GM19324 (cell line): Measurements from ENCODE around the gene KCNAB2.

ENCODE experiments used
- ATAC-seq: cut with Tn5 transposase; IDR thresholded peaks from one replicate; pipeline ENCODE4 v1.9.1; 2021; ENCODE audit warnings: mild to moderate bottlenecking, moderate library complexity; ENCODE audit not compliant: unreplicated experiment, low FRiP score

Gene KCNAB2

GRCh38 chr1:6045561-6045960, at the start of gene KCNAB2:
Gene KCNAB2 (plus strand): TSS chr1:6045888. CDS start chr1:6051537, 5,649 bp downstream.
- no peak for ATAC-seq

GRCh38 chr1:5996641-5997270, 48.9 kb upstream of the KCNAB2 start:
- ATAC-seq, result no peak

- ATAC-seq, result no peak
These were observed 48.4 kb upstream of the KCNAB2 start for GRCh38 chr1:5997316-5997715.

- no peak for ATAC-seq
These were observed 47.4 kb upstream of the KCNAB2 start for GRCh38 chr1:5998051-5998905.

GRCh38 chr1:5998906-5999301, 46.8 kb upstream of the KCNAB2 start:
- no peak for ATAC-seq

- no peak for ATAC-seq
These were observed 45.8 kb upstream of the KCNAB2 start for GRCh38 chr1:5999711-6000443.

- ATAC-seq, result no peak
These were observed 45.0 kb upstream of the KCNAB2 start for GRCh38 chr1:6000444-6001288.

GRCh38 chr1:6001992-6002576, 43.6 kb upstream of the KCNAB2 start:
- ATAC-seq, result no peak

- no peak for ATAC-seq
These were observed 42.8 kb upstream of the KCNAB2 start for GRCh38 chr1:6002714-6003501.

- ATAC-seq, result no peak
These were observed 41.9 kb upstream of the KCNAB2 start for GRCh38 chr1:6003568-6004411.

- ATAC-seq, result no peak
These were observed 41.1 kb upstream of the KCNAB2 start for GRCh38 chr1:6004412-6005123.

GRCh38 chr1:6005276-6005917, 40.3 kb upstream of the KCNAB2 start:
- no peak for ATAC-seq

GRCh38 chr1:6006882-6007281, 38.8 kb upstream of the KCNAB2 start:
- no peak for ATAC-seq

GRCh38 chr1:6007318-6008083, 38.2 kb upstream of the KCNAB2 start:
- ATAC-seq, result no peak

GRCh38 chr1:6008084-6008415, 37.6 kb upstream of the KCNAB2 start:
- ATAC-seq, result no peak

GRCh38 chr1:6008696-6009095, 37.0 kb upstream of the KCNAB2 start:
- no peak for ATAC-seq
